NCI-H146 treated with DMSO at 0.1 percent for 48 hours (cell line): Measurements from ENCODE around the gene CASP4.
"Not testable (repeated sequence)": the region's sequence is repeated elsewhere in the genome, so short reads cannot be mapped to it uniquely, and the experiment has no call there.

Experiments used
- DNase-seq: peaks from one replicate; lab custom pipeline; 2025; ENCODE audit not compliant: unreplicated experiment; lab: John Stamatoyannopoulos, UW

CASP4 gene

GRCh38 chr11:104968355-104968855 is at the start of gene CASP4:
CASP4 (minus strand) TSS chr11:104968574; CDS start chr11:104968525, 49 bp downstream.
- DNase-seq = peak; percentile 54

- no peak for DNase-seq
These were observed 39.1 kb upstream of the CASP4 start for GRCh38 chr11:105007463-105007862.

GRCh38 chr11:105005451-105005845 is 37.1 kb upstream of the CASP4 start:
- DNase-seq = no peak

GRCh38 chr11:105004021-105004420 is 35.6 kb upstream of the CASP4 start:
- no peak for DNase-seq

GRCh38 chr11:105003151-105003550 is 34.8 kb upstream of the CASP4 start:
- no peak for DNase-seq

- DNase-seq = no peak
These were observed 32.4 kb upstream of the CASP4 start for GRCh38 chr11:105000797-105001196.

GRCh38 chr11:105000167-105000566 is 31.8 kb upstream of the CASP4 start:
- DNase-seq = no peak

GRCh38 chr11:104999721-105000120 is 31.3 kb upstream of the CASP4 start:
- no peak for DNase-seq

GRCh38 chr11:104997288-104997687 is 28.9 kb upstream of the CASP4 start:
- DNase-seq = no peak

- DNase-seq = peak; percentile 100
These were observed 26.6 kb upstream of the CASP4 start for GRCh38 chr11:104995001-104995408.

GRCh38 chr11:104992781-104993180 is 24.4 kb upstream of the CASP4 start:
- DNase-seq = no peak

- DNase-seq = no peak
These were observed 23.6 kb upstream of the CASP4 start for GRCh38 chr11:104991994-104992393.

- no peak for DNase-seq
These were observed 16.4 kb upstream of the CASP4 start for GRCh38 chr11:104984808-104985207.

- DNase-seq = no peak
These were observed 11.5 kb upstream of the CASP4 start for GRCh38 chr11:104979839-104980238.

GRCh38 chr11:104973616-104974015 is 5.2 kb upstream of the CASP4 start:
- no peak for DNase-seq

GRCh38 chr11:104972924-104973323 is 4.5 kb upstream of the CASP4 start:
- DNase-seq = not testable (repeated sequence)

- no peak for DNase-seq
These were observed 2.4 kb upstream of the CASP4 start for GRCh38 chr11:104970756-104971155.

GRCh38 chr11:104968856-104969776 is 742 bp upstream of the CASP4 start:
- DNase-seq = peak; percentile 44

GRCh38 chr11:104967534-104968354 is 630 bp downstream of the CASP4 start:
- DNase-seq = no peak

GRCh38 chr11:104965735-104966134 is 2.6 kb downstream of the CASP4 start:
- no peak for DNase-seq

GRCh38 chr11:104964247-104964646 is 4.1 kb downstream of the CASP4 start:
- DNase-seq = no peak

GRCh38 chr11:104962852-104963251 is 5.5 kb downstream of the CASP4 start:
- no peak for DNase-seq
